Duodenal mucosa (tissue), 2 donors: ENCODE data around the gene TAS2R19.
"Not testable (repeated sequence)": the region's sequence is repeated elsewhere in the genome, so short reads cannot be mapped to it uniquely, and the experiment has no call there.

Experiments
- H3K27ac ChIP-seq: one replicate; pipeline ENCODE4 v1.7.0; 2013; ENCODE audit warnings: low read depth, low read length
- H3K27me3 ChIP-seq, 2 donors: one replicate each; pipeline ENCODE4 v1.7.0; 2013; ENCODE audit warnings: low read length in 2 of 2, control low read depth in 1 of 2; ENCODE audit not compliant: insufficient read depth in 2 of 2, control insufficient read depth in 1 of 2
- H3K36me3 ChIP-seq, 2 donors: one replicate each; pipeline ENCODE4 v1.7.0; 2013; ENCODE audit warnings: low read length in 2 of 2, control low read depth in 1 of 2; ENCODE audit not compliant: insufficient read depth in 2 of 2, control insufficient read depth in 1 of 2
- H3K4me1 ChIP-seq, 2 donors: one replicate each; pipeline ENCODE4 v1.7.0; 2013; ENCODE audit warnings: low read length in 2 of 2, control low read depth in 1 of 2; ENCODE audit not compliant: insufficient read depth in 2 of 2, control insufficient read depth in 1 of 2
- H3K4me3 ChIP-seq, 2 donors: one replicate each; pipeline ENCODE4 v1.7.0; 2013; ENCODE audit warnings: low read length in 2 of 2, low read depth in 1 of 2
- H3K9ac ChIP-seq, 2 donors: one replicate each; pipeline ENCODE4 v1.7.0; 2013; ENCODE audit warnings: low read length in 2 of 2, low read depth in 1 of 2
- H3K9me3 ChIP-seq, 2 donors: one replicate each; pipeline ENCODE4 v1.7.0; 2013; ENCODE audit warnings: low read length in 2 of 2, control low read depth in 1 of 2; ENCODE audit not compliant: control insufficient read depth in 1 of 2

The TAS2R19 gene

GRCh38 chr12:11022520-11022919 is at the start of gene TAS2R19:
TSS of gene TAS2R19 (minus strand) at chr12:11022620. CDS start at chr12:11022571, 49 bp downstream.
- H3K4me3 ChIP-seq, result no peak within 1 kb of the TSS
- no peaks in the 10 kb centered on the region for H3K4me1 ChIP-seq
- no peak within 1 kb of the TSS for H3K27ac ChIP-seq
- no peak within 1 kb of the TSS for H3K9ac ChIP-seq
- peaks cover 0 to 5% of the 10 kb centered on the region in 2 donors for H3K9me3 ChIP-seq
- no peaks in the 10 kb centered on the region for H3K36me3 ChIP-seq
- H3K27me3 ChIP-seq, result no peaks in the 10 kb centered on the region

GRCh38 chr12:11071414-11071813 is 49.0 kb upstream of the TAS2R19 start:
- no peaks in the 10 kb centered on the region for H3K9me3 ChIP-seq
- no peak overlapping the region for H3K9ac ChIP-seq
- no peaks in the 10 kb centered on the region for H3K27me3 ChIP-seq
- peaks cover 0 to 4% of the 10 kb centered on the region in 2 donors for H3K4me1 ChIP-seq
- H3K4me3 ChIP-seq, result no peak overlapping the region
- no peaks in the 10 kb centered on the region for H3K36me3 ChIP-seq
- no peak overlapping the region for H3K27ac ChIP-seq

DNA sequence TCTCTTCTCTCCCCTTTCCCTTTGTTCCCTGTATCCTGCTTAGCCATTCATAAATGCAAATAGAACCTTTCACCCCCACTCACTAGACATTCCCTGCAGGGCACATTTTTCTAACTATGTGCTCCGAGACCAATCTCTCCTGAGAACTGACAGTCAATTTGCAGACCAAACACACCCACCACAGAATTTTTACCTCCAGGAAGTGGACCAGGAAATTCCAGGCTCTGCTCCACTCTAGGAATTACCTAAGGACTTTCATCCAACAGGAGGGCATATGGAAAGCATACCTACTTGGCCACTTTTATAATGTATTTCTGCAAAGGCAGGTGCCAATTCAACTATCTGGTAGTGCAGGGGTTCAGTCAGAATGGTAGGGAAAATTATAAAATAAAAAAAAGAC is 48.6 kb upstream of the TAS2R19 start:
- Histone ChIP-seq H3K27me3 (no peaks in the 10 kb centered on the region), H3K27ac (no peak overlapping the region), H3K9ac (no peak overlapping the region), H3K4me1 (peaks cover 0 to 4% of the 10 kb centered on the region in 2 donors), H3K36me3 (no peaks in the 10 kb centered on the region), H3K9me3 (no peaks in the 10 kb centered on the region), H3K4me3 (no peak overlapping the region)

DNA sequence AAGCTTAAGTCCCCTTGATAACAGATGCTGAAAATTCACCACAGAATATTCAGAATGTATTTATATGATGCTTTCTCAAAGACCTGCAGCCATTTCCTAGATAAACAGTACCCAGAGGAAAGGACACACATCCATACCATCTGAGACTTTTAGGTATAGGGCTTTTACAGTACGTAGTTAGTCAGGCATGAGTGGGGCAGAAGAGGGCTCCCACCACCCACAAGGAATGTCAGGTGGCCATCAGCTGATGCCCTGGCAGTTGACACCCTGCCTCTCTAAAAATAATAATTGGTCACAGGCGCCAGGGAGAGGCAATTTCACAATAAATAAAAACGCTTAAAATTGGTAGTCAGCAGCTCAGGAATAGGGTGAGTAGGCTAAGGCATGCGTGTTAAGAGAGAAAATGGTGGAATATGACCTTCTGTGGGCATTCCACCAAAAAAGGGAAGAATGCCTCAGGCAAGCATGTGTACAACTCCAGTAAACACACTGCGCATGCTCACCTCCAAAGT is 47.5 kb upstream of the TAS2R19 start:
- H3K9me3 ChIP-seq, result no peaks in the 10 kb centered on the region
- H3K27ac ChIP-seq, result no peak overlapping the region
- no peak overlapping the region for H3K9ac ChIP-seq
- H3K27me3 ChIP-seq, result no peaks in the 10 kb centered on the region
- peaks cover 0 to 4% of the 10 kb centered on the region in 2 donors for H3K4me1 ChIP-seq
- no peak overlapping the region for H3K4me3 ChIP-seq
- H3K36me3 ChIP-seq, result no peaks in the 10 kb centered on the region

GRCh38 chr12:11067514-11067913 is 45.1 kb upstream of the TAS2R19 start:
- peaks cover 0 to 4% of the 10 kb centered on the region in 2 donors for H3K4me1 ChIP-seq
- H3K9me3 ChIP-seq, result no peaks in the 10 kb centered on the region
- H3K27ac ChIP-seq, result no peak overlapping the region
- H3K36me3 ChIP-seq, result no peaks in the 10 kb centered on the region
- no peak overlapping the region for H3K9ac ChIP-seq
- no peak overlapping the region for H3K4me3 ChIP-seq
- H3K27me3 ChIP-seq, result no peaks in the 10 kb centered on the region

GRCh38 chr12:11062194-11062593 is 39.8 kb upstream of the TAS2R19 start, which contains the start of gene TAS2R46:
TSS of gene TAS2R46 (minus strand) at chr12:11062294. CDS start at chr12:11062294, 0 bp downstream.
- H3K27me3 ChIP-seq, H3K27ac ChIP-seq, H3K9ac ChIP-seq, H3K4me3 ChIP-seq, H3K4me1 ChIP-seq, H3K9me3 ChIP-seq, H3K36me3 ChIP-seq: not testable (repeated sequence)

DNA sequence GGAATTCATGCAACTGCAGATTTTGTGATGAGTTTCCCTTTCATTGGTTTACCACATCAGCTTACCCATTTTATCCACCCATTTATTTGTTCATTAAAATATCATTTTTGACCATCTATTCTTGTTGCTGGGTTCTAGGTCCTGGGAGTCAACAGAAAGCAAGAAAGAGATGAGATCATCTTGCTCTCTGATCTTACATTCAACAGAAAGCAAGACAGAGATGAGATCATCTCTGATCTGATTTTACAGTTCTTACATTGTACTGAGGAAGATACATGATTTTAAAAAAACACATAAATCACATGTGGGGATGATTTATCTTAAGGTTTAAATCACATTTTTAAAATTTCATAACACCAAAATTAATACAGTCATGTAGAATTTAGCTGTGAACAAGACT is 37.4 kb upstream of the TAS2R19 start:
- H3K4me3 ChIP-seq, result no peak overlapping the region
- no peaks in the 10 kb centered on the region for H3K36me3 ChIP-seq
- H3K27me3 ChIP-seq, result no peaks in the 10 kb centered on the region
- no peak overlapping the region for H3K27ac ChIP-seq
- no peaks in the 10 kb centered on the region for H3K4me1 ChIP-seq
- no peak overlapping the region for H3K9ac ChIP-seq
- no peaks in the 10 kb centered on the region for H3K9me3 ChIP-seq

GRCh38 chr12:11059041-11059440 is 36.6 kb upstream of the TAS2R19 start:
- Histone ChIP-seq H3K4me1 (no peaks in the 10 kb centered on the region), H3K27me3 (no peaks in the 10 kb centered on the region), H3K4me3 (no peak overlapping the region), H3K9me3 (no peaks in the 10 kb centered on the region), H3K9ac (no peak overlapping the region), H3K36me3 (no peaks in the 10 kb centered on the region), H3K27ac (no peak overlapping the region)

DNA sequence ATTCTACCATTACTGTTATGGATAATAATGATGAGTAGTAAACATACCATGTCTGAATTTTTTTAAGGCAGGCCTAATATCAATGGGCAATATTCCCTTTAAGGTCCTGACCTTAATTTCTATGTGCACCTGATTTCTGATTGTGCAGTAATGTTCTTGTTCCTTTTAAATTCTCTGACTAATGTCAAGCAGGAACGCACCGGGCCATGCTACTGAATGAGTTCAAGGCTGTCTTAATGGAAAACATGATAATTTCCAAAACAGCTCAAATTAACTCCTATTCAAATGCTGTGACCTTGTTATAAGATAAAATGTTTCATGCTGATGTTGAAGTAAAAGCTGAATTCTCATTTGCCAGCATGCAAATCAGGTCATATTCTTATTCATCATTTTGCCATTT is 32.9 kb upstream of the TAS2R19 start:
- no peak overlapping the region for H3K9ac ChIP-seq
- no peaks in the 10 kb centered on the region for H3K36me3 ChIP-seq
- H3K27me3 ChIP-seq, result no peaks in the 10 kb centered on the region
- no peak overlapping the region for H3K4me3 ChIP-seq
- no peaks in the 10 kb centered on the region for H3K4me1 ChIP-seq
- H3K27ac ChIP-seq, result no peak overlapping the region
- H3K9me3 ChIP-seq, result peaks cover 5 to 8% of the 10 kb centered on the region in 2 donors

DNA sequence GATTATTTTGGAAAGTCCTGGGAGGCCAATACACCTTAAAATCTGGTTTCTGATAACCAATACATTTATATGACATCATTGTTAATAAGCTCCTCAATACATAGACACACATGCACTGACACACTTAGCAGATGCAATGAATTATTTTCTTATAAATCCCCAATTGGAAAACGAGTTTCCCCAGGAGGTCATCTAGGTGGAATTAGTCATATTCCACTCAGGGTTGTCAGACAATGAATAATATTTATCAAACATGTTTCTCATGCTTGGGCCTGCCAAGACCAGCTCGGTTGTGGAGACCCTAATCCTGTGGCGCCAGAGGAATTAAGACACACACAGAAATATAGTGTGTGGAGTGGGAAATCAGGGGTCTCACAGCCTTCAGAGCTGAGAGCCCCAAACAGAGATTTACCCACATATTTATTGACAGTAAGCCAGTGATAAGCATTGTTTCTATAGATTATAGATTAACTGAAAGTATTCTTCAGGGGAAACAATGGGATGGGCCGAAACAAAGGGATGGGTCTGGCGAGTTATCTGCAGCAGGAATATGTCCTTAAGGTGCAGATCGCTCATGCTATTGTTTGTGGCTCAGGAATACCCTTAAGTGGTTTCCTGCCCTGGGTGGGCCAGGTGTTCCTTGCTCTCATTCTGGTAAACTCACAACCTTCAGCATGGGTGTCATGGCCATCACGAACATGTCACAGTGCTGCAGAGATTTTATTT is 27.5 kb upstream of the TAS2R19 start:
- H3K27me3 ChIP-seq, H3K4me3 ChIP-seq, H3K9ac ChIP-seq, H3K4me1 ChIP-seq, H3K36me3 ChIP-seq, H3K27ac ChIP-seq: not testable (repeated sequence)
- H3K9me3 ChIP-seq, result peaks cover 10 to 11% of the 10 kb centered on the region in 2 donors
